Spleen (tissue), 7 donors: ENCODE results near the gene TRPV4.

Source experiments
- POLR2A ChIP-seq, 3 donors: fragments of 450-650 bp; IDR thresholded peaks; one replicate each; pipeline ENCODE4 v1.5.1; 2017; ENCODE audit warnings: antibody characterized with exemption in 3 of 3, mild to moderate bottlenecking in 1 of 3
- TF ChIP-seq, protein P1 (sequence below), 11 experiments: fragments of 200-600 bp in 7 of 11; fragments of 450-650 bp in 4 of 11; sonication (generic) in 4 of 11; IDR thresholded peaks in 8 of 11; conservative IDR thresholded peaks in 3 of 11; 1 replicate in 7 of 11; 2 replicates in 4 of 11; pipeline versions ENCODE4 v1.4.0 to v1.8.0; 2016 to 2021; ENCODE audit warnings: antibody characterized with exemption in 11 of 11, inconsistent platforms in 4 of 11, mild to moderate bottlenecking in 1 of 11
- donor health status: DM: no; HTN: no; CAD: no; lungs with moderate emphysema.
- donor health status: DM: no; HTN: no; CAD: no.
- donor health status: DM: no; HTN: no; CAD: no.

DNA sequence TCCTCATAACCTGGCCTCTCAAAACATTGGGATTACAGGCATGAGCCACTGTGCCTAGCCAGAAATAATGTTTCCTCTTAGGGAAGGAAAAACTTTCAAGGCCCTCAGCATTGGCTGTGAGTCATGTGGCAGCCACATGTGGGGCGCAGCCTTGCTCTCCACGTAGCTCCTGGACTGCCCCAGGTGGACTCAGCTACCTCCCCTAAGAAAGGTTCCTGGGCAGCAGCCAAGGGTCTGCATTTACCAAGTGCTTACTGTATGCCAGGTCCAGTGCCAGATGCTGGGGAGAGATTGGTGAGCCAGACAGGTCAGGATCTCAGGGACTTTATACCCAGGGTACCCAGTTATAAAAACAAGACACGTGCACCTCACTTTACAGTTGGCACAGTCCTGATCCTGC, 3.7 kb upstream of the TRPV4 start:
- no peak for TF ChIP-seq POLR2A (IDR thresholded peaks at IDR 0.05)
- TF ChIP-seq, protein P1, sequence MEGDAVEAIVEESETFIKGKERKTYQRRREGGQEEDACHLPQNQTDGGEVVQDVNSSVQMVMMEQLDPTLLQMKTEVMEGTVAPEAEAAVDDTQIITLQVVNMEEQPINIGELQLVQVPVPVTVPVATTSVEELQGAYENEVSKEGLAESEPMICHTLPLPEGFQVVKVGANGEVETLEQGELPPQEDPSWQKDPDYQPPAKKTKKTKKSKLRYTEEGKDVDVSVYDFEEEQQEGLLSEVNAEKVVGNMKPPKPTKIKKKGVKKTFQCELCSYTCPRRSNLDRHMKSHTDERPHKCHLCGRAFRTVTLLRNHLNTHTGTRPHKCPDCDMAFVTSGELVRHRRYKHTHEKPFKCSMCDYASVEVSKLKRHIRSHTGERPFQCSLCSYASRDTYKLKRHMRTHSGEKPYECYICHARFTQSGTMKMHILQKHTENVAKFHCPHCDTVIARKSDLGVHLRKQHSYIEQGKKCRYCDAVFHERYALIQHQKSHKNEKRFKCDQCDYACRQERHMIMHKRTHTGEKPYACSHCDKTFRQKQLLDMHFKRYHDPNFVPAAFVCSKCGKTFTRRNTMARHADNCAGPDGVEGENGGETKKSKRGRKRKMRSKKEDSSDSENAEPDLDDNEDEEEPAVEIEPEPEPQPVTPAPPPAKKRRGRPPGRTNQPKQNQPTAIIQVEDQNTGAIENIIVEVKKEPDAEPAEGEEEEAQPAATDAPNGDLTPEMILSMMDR (IDR thresholded peaks at IDR 0.05 in 8 of 11, conservative IDR thresholded peaks at IDR 0.05 in 3 of 11), result no peak
